Measurements from ENCODE around the gene HSPBAP1.
"Not testable (repeated sequence)": the region's sequence is repeated elsewhere in the genome, so short reads cannot be mapped to it uniquely, and the experiment has no call there.

Gene HSPBAP1

DNA sequence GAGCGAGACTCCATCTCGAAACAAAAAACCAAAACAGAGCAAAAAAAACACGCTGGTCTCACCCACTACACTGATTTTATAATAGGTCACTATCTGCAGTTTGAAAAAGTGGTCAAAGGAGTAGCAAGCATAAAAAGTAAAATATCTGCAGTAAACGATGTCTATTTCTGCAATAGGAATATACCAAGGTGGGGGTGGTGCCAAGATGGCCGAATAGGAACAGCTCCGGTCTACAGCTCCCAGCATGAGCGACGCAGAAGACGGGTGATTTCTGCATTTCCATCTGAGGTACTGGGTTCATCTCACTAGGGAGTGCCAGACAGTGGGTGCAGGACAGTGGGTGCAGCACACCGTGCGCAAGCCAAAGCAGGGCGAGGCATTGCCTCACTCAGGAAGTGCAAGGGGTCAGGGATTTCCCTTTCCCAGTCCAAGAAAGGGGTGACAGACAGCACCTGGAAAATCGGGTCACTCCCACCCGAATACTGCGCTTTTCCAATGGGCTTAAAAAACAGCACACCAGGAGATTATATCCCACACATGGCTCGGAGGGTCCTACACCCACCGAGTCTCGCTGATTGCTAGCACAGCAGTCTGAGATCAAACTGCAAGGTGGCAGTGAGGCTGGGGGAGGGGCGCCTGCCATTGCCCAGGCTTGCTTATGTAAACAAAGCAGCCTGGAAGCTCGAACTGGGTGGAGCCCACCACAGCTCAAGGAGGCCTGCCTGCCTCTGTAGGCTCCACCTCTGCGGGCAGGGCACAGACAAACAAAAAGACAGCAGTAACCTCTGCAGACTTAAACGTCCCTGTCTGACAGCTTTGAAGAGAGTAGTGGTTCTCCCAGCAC lies 60.7 kb downstream of the HSPBAP1 start:
- not testable (repeated sequence) for DNase-seq

DNA sequence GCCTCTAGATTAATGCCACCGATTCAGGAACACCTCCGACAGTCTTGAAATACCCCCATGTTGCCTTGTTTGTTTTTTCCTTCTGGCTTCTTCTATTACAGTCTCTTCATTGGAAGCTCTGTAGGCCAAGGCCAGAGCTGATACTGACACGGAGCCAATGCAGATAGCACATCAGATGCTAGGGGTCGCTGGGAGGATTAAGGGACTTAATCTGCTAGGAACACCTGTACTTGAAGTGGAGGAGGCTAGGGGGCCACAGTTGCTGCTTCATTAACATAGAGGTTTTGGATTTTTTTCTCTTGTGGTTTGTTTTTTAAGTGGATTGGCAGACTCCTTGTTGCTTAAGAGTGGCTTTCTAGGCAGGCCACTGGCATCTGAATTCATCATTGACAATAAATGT lies 63.4 kb downstream of the HSPBAP1 start:
- DNase-seq, result no peak

DNA sequence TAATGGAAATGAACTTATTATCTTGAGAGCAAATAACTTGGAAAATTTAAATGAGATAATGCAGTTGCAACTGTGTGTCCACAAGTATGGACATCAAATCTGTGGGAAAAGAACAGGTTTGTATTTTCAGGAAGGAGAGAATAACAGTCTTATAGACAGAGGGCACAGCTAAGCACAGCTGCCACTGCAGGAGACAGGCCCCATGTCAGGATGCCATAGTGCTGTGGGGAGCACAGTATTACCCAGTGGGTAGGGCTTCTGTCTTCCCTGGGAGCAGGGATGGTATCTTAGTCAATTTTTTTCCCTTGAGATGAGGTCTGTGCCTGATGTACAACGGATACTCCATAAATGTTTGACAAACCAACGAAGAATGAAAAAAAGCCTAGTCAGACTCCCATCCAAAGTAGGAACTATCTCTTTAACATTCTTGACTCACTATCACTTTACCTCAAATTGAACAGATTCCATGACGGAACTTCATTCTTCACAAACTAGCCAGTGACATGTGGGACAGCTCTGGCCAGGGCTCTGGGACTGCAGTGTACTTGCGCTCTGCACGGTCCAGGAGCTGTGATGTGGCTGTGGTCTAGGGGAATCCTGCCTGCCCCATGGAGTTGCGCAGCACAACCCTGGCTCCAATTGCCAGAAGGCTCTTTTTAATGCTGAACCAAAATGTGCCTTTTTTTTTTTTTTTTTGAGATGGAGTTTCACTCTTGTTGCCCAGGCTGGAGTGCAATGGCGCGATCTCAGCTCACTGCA lies 64.7 kb downstream of the HSPBAP1 start:
- no peak for DNase-seq

DNA sequence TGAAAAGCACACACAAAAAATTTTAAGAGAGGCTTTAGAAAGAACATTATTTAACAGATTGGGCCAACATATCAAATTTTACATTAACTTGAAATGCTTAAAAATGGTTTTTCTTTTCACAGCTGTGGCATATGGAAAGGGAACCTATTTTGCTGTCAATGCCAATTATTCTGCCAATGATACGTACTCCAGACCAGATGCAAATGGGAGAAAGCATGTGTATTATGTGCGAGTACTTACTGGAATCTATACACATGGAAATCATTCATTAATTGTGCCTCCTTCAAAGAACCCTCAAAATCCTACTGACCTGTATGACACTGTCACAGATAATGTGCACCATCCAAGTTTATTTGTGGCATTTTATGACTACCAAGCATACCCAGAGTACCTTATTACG lies 65.4 kb downstream of the HSPBAP1 start:
- no peak for DNase-seq

DNA sequence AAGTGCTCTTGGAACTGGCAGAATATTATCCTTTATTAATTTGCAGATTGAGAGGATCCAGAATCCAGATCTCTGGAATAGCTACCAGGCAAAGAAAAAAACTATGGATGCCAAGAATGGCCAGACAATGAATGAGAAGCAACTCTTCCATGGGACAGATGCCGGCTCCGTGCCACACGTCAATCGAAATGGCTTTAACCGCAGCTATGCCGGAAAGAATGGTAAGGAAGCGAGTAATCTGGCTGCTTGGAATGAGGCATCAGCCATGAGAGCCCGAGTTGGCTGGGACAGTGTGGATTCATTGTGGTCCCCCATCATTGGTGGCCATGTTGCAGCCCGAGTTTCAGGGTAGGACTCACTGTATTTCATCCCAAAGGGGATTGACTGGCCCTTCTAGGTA lies 65.9 kb downstream of the HSPBAP1 start:
- DNase-seq, result no peak

DNA sequence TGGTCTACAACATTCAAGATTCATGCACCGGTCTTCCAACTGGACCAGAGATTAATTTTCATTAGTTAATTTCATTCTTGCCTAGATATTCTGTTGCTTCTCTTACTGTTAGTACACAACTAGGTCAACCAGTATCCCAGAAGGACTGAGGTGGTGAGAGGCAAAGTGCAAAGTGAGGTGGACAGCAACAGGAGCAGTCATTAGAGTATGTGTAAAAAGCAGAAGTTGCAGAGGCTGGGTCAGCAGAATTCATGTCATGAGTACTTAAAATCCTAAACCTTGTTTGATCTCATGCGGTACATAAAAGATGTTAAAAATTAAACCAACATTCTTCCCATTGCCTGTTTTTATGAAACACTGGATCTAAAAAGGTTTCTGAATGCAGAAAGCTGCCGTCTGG lies 66.3 kb downstream of the HSPBAP1 start:
- DNase-seq, result no peak

DNA sequence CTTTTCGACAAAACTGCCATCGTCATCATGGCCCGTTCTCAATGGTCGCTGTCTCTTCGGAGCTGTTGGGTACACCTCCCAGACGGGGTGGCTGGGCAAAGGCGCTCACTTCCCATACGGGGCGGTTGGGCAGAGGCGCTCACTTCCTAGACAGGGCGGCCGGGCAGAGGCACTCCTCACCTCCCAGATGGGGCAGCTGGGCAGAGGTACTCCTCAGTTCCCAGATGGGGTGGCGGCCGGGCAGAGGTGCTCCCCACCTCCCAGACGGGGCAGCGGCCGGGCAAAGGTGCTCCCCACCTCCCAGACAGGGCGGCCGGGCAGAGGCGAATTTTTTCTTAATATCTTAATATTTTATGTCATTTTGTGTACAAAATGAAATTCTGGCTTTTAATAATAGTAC lies 68.5 kb downstream of the HSPBAP1 start:
- no peak for DNase-seq

DNA sequence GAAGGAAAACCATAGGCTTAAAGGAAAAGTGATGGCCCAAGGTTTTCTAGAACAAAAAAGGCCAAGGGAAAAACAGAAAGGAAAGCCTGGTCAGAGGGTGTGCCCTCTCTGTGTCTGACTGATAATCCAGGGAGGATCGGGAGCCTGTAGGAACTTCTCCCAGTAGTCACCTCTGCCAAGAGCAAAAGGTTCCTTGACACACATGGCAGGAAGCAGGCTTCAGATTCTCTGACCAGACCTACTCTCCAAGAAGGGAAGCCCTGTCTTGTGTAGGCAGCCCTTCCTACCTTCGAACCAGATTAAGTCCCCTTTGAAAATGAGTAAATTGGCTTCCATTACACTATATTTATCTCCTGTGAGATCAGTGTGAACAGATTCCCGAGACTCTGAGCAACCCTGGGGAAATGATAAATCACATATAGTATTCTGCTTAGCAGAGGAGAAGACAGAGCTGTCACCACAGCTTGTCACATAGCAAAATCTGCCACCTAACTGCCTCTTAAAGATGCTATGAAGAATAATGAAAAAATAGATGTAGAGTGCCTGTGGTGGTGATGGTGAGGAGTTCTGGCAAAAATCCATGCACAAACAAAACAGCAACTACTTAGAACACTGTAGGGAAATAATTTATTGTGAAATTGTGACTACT lies 74.2 kb downstream of the HSPBAP1 start:
- DNase-seq, result no peak

DNA sequence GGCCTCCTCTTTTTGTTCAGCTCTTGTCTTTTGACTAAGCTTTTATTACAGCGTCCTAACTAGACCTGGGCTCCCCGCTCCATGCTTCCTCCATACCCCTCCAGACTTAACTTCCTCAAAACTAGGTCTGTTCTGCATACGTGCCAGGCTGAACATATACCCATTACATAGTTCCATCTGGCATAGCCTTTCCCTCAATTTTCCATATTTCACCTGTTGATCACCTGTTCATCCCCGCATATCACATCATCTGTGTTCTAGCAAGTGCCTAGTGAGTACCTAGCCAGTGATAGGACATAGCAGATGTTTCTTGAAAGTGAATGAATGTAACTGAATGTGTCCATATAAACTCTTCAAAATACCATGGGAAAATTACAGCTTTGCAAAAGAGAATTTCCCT lies 77.0 kb downstream of the HSPBAP1 start:
- DNase-seq, result no peak

DNA sequence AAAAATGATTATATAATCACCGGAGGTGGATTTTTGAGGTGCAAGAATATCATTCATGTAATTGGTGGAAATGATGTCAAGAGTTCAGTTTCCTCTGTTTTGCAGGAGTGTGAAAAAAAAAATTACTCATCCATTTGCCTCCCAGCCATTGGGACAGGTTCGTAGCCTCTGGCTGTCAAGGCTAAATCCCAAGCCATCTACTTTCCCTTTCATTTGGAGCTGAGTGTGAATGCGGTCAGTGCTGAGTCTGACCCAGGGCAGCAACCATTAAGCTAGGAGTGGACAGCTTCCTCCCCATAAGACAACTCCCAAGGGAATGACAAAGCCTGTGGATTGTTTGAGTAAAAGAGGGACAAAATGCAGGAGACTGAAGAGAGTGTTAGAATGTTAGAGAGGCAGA lies 79.4 kb downstream of the HSPBAP1 start:
- DNase-seq, result no peak

DNA sequence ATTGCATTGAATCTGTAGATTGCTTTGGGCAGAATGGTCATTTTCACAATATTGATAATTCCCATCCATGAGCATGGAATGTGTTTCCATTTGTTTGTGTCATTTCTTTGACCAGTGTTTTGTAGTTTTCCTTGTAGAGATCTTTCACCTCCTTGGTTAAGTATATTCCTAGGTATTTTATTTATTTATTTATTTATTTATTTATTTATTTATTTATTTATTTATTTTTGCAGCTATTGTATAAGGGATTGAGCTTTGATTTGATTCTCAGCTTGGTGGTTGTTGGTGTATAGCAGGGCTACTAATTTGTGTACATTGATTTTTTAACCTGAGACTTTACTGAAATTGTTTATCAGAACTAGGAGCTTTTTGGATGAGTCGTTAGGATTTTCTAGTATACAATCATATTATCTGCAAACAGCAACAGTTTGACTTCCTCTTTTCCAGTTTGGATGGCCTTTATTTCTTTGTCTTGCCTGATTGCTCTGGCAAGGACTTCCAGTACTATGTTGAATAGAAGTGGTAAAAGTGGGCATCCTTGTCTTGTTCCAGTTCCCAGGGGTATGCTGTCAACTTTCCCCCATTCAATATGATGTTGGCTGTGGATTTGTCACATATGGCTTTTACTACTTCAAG lies 82.9 kb downstream of the HSPBAP1 start:
- not testable (repeated sequence) for DNase-seq

DNA sequence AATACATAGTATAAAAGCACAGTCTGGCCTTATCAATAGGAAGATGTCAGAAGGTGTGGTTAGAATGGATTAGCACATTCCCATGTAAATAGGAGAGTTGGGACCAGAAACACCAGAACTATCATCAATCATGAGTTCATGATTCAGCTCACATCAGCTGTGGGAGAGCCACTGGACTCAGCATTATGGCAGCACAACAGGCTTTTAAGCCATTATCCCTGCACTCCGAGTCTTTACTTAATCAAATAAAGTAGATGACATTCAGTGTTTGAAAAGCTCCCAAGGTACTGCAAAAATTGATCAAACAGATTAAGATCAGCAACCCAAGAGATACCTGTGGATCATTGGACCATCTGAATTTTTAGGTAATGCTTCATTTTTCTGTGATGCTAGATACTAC lies 88.3 kb downstream of the HSPBAP1 start:
- DNase-seq, result no peak

DNA sequence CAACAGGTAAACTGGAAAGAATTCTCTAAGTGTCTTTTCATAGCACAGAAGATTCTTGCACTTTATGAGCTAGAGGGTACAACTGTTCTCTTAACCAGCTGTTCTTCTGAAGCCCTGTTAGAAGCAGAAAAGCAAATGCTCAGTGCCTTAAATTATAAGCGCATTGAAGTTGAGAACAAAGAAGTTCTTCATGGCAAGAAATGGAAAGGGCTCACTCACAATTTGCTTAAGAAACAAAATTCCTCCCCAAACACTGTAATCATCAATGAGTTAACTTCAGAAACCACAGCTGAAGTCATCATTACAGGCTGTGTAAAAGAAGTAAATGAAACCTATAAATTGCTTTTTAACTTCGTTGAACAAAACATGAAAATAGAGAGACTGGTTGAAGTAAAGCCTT lies 93.4 kb downstream of the HSPBAP1 start:
- DNase-seq, result no peak

DNA sequence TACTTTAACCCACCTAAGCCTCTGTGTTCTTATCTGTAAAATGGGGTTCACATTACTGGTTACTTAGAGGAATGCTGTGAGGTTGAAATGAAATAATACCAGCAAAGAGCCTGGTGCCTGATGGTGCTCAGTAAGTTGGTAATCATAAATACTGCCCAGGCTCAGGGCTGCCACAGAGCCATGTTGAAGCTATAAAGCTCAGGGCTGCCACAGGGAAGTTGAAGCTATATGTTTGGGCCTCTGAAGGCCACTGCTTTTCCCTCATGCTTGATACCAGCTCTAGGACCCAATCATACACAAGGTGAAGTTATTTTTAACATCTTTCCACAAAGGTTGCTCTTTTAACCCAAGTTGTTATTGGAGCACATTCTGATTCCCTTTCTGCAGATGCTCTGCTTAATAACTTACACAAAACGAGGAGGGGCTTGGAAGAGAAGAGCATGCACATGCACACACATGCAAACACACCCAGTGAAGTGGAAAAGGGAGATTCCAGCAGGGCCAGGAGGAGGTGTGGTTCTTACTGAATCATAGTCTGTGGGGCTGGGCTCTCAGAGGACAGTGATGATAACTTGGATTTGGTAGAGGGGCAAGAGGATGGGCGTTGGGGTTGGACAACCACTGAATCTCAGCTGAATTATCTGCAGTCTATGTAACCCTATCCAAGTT lies 95.5 kb downstream of the HSPBAP1 start:
- no peak for DNase-seq

DNA sequence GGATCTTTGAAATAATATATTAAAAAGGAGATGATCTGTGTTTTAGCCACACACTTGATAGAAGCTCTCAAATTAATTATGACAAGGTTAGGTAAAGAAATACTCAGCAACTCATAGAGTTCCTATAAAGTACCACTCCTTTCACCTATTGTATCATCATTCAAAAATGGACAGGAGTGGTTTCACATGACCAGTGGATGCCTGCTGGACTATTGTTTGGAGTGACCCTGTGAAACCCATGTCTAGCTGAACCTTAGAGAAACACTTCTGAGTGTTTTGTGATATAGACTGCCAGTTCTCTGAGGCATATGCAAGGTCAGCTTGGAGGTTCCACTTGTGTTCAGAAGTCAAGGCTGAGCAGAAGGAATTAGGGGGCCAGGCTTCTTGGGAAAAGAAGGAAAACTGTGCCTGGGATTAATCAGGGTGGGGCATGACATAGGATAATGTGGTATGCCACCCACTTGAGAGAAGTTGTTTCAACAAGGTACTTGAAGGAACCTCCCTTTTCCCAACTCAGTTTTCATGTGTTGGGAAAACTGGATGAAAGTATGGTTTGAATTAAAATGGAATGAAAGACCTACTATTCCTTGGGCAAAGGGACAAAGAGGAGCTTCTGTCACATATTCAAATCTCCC lies 97.6 kb downstream of the HSPBAP1 start:
- no peak for DNase-seq

DNA sequence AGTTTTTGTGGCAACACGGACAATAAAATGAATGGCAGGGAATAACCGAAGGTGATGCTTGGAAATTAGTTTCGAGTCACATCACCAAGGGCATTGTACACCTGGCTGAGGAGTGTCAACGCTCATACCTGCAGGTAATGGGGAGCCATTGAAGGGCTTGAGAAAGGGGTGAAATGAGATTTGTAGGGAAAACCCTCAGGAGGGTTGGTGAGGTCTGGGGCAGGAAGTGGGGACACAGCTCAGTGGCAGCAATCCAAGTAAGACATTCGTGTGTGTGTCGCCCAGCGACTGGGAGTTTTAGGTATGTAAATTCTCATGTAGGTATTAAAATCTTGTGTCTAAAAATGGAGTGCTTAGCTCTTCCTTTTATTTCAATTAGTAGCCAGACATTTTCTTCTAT lies 98.7 kb downstream of the HSPBAP1 start:
- DNase-seq, result no peak

DNA sequence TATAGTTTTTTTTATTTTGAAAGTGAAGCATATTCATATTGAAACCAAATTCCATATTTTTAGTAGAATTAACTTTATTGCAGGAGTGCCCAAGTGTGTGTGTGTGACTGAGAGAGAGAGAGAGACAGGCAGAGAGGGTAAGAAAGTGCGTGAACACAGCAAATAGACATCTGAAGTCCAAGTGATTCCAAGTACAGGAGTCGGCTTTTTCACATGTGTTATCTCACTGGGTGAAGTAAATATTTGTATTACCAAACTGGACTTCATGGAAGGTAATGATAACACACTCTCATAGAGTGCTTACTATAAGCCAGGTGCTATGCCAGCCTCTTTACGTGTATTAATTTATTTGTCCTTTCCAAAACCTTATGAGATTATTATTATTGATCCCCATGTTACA lies 101.0 kb downstream of the HSPBAP1 start:
- DNase-seq, result no peak

DNA sequence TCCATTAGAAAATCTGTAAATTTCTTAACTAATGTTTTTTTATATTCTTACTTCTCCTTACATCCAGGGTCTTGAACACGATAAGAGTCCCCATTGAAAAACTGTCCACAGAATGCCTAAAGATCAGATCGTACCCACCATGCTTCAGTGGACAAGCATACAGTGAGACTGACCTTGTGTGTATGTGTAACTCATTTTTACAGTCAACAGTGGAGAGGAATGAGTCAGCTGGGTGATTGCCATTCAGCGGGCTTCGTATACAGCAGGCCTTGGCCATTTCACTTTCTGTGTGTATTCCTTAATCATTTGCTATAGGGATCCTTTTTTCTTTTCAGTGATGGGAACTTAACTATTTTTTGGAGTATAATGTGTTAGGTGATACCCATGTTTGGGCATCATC lies 102.4 kb downstream of the HSPBAP1 start:
- peak in 1 of 2 experiments; percentile 22 for DNase-seq

DNA sequence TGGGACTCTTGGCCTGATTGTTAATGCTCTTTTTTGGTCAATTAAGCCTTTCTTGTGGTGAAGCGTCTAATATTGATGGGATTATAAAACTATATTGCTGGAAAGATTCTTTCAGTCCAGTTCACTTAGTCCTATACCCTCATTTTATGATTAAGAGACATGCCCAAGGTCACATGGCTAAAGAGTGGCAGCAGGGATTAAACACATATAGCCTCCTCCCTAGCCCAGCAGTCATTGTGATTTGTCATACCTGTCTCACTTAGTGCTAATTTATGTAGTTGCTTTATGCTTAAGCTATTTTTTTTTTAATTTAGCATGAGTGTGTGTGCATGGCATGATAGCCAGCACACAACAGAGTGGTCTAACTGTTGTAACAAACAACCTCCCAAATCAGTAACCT lies 103.5 kb downstream of the HSPBAP1 start:
- DNase-seq, result no peak

Data from NCI-H1930 (cell line).